Measurements from ENCODE around the gene BDKRB1. TPM values are rescaled to one million over a fixed set of nuclear protein-coding genes. Genes with fewer than 3 reads are reported as not detected.

BDKRB1 gene
- total RNA-seq, 1 experiment from 2014 or later = 0.11 TPM

DNA sequence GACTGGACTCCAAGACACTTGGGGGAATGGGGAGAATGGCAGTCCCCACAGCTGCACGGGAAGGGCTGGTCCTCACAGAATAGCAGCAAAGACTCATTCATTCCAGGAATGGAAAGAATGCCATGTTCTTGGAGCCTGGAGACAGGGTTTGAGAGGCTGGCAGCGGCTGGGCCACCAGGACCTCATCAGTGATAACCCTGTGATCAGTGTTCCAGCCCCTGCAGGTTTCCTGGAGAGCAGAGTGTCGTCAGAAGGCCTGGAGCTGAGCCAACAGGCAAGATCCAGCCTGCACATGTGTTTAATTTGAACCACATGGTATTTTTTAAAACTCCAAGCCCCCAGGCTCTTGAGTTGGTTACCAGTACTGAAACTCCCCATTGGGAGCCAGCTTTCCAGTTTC lies 11.3 kb downstream of the BDKRB1 start:
- CTCF ChIA-PET = interaction anchor here (0.8 kb wide), 1 partner anchor 167 kb away, joined by 3 read pairs; no protein-coding TSS in a partner anchor
- POLR2A ChIA-PET = no interaction called here
- H3K4me1 Mint-ChIP-seq = no peaks in the 10 kb centered on the region
- no peak overlapping the region for H3K4me3 Mint-ChIP-seq
- ATAC-seq (no peak), DNase-seq (ENCODE audit: low spot score) (no peak)
- peaks cover 12% of the 10 kb centered on the region for H3K9me3 Mint-ChIP-seq
- H3K27me3 Mint-ChIP-seq (ENCODE audit: low read depth) = no peaks in the 10 kb centered on the region
- TF ChIP-seq CREM (CRISPR knock-in tag; IDR thresholded peaks at IDR 0.05) = no peak
- TF ChIP-seq JAZF1 (CRISPR knock-in tag; IDR thresholded peaks at IDR 0.05) = no peak
- TF ChIP-seq, protein P1, sequence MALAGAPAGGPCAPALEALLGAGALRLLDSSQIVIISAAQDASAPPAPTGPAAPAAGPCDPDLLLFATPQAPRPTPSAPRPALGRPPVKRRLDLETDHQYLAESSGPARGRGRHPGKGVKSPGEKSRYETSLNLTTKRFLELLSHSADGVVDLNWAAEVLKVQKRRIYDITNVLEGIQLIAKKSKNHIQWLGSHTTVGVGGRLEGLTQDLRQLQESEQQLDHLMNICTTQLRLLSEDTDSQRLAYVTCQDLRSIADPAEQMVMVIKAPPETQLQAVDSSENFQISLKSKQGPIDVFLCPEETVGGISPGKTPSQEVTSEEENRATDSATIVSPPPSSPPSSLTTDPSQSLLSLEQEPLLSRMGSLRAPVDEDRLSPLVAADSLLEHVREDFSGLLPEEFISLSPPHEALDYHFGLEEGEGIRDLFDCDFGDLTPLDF (CRISPR knock-in tag; IDR thresholded peaks at IDR 0.05) = no peak
- TF ChIP-seq, protein P2, sequence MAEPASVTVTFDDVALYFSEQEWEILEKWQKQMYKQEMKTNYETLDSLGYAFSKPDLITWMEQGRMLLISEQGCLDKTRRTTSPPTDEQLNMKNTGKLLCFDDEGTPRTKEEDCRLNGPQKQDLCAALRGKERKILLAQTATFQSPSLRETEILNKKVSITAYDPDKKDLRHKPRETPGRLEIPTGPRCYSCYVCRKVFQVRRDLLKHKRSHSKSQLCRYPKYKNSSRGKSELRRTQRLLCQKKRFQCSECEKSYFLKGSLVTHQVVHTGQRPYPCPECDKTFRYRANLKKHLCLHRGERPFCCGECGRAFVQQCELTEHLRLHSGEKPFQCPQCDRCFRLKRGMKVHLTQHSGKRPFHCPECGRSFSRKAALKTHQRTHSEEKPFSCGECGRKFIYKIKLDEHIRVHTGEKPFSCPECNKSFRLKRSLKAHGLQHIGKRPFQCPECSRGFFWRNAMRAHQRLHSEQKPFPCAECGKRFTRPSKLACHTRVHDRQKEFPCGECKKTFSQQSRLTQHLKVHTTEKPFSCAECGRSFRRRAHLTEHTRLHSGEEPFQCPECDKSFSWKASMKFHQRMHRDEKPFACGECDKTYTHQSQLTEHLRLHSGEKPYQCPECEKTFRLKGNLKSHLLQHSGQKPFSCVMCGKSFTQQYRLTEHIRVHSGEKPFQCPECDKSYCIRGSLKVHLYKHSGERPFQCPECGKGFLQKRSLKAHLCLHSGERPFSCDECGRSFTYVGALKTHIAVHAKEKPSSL (CRISPR knock-in tag; conservative IDR thresholded peaks at IDR 0.05) = no peak
- no peak for TF ChIP-seq MAX (CRISPR knock-in tag; IDR thresholded peaks at IDR 0.05)
- TF ChIP-seq, protein P3, sequence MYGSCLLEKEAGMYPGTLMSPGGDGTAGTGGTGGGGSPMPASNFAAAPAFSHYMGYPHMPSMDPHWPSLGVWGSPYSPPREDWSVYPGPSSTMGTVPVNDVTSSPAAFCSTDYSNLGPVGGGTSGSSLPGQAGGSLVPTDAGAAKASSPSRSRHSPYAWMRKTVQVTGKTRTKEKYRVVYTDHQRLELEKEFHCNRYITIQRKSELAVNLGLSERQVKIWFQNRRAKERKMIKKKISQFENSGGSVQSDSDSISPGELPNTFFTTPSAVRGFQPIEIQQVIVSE (CRISPR knock-in tag; IDR thresholded peaks at IDR 0.05; ENCODE audit: borderline replicate concordance) = no peak
- TF ChIP-seq HMGA2 (CRISPR knock-in tag; IDR thresholded peaks at IDR 0.05) = no peak
- no peak for TF ChIP-seq TP53 (CRISPR knock-in tag; IDR thresholded peaks at IDR 0.05)
- no peak for TF ChIP-seq ZNF317 (CRISPR knock-in tag; IDR thresholded peaks at IDR 0.05; ENCODE audit: borderline replicate concordance, low read depth)
- TF ChIP-seq, protein P4, sequence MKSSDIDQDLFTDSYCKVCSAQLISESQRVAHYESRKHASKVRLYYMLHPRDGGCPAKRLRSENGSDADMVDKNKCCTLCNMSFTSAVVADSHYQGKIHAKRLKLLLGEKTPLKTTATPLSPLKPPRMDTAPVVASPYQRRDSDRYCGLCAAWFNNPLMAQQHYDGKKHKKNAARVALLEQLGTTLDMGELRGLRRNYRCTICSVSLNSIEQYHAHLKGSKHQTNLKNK (CRISPR knock-in tag; IDR thresholded peaks at IDR 0.05) = no peak
- TF ChIP-seq NFE2L1 (CRISPR knock-in tag; IDR thresholded peaks at IDR 0.05) = no peak
- no peak for TF ChIP-seq IRF2 (CRISPR knock-in tag; IDR thresholded peaks at IDR 0.05; ENCODE audit: borderline replicate concordance, low read depth)
- TF ChIP-seq KAT7 (CRISPR knock-in tag; IDR thresholded peaks at IDR 0.05; ENCODE audit: borderline replicate concordance) = no peak
- TF ChIP-seq GTF2I (CRISPR knock-in tag; conservative IDR thresholded peaks at IDR 0.05) = no peak
- peaks cover 6% of the 10 kb centered on the region for H3K36me3 Mint-ChIP-seq
- H3K27ac Mint-ChIP-seq = no peak overlapping the region

DNA sequence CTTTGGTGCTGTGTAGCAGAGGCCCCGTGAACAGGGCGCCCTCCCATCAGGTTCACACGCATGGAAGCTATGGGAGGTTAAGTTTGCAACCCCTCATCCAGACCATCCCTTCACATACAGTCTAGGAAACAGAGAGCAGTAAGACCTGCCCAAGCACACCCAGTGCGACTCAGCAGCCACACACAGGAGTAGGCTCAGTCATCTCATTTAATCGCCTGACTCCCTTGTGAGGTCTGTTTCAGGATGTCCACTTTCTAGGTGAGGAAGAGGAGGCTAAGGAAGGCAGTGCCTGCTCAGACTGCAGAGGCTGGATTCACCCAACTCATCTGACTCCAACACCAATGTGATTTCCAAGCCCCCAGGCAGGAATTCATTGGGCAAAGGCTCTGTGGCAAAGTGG lies 11.9 kb downstream of the BDKRB1 start:
- H3K27me3 Mint-ChIP-seq (ENCODE audit: low read depth) = no peaks in the 10 kb centered on the region
- ATAC-seq (no peak), DNase-seq (ENCODE audit: low spot score) (no peak)
- H3K27ac Mint-ChIP-seq = no peak overlapping the region
- peaks cover 10% of the 10 kb centered on the region for H3K36me3 Mint-ChIP-seq
- no peaks in the 10 kb centered on the region for H3K4me1 Mint-ChIP-seq
- ChIA-PET POLR2A (no interaction called here), CTCF (interaction anchor here (0.8 kb wide), 1 partner anchor 167 kb away, joined by 3 read pairs; no protein-coding TSS in a partner anchor)
- peaks cover 17% of the 10 kb centered on the region for H3K9me3 Mint-ChIP-seq
- H3K4me3 Mint-ChIP-seq = no peak overlapping the region
- TF ChIP-seq USF1 (CRISPR knock-in tag; IDR thresholded peaks at IDR 0.05) = no peak
- no peak for TF ChIP-seq ZNF317 (CRISPR knock-in tag; IDR thresholded peaks at IDR 0.05; ENCODE audit: borderline replicate concordance, low read depth)
- no peak for TF ChIP-seq MXD4 (CRISPR knock-in tag; IDR thresholded peaks at IDR 0.05; ENCODE audit: borderline replicate concordance)
- TF ChIP-seq TP53 (CRISPR knock-in tag; IDR thresholded peaks at IDR 0.05) = no peak
- no peak for TF ChIP-seq SOX15 (CRISPR knock-in tag; IDR thresholded peaks at IDR 0.05)
- TF ChIP-seq ZBTB43 (CRISPR knock-in tag; IDR thresholded peaks at IDR 0.05) = no peak
- TF ChIP-seq SMAD4 (CRISPR knock-in tag; IDR thresholded peaks at IDR 0.05) = no peak
- no peak for TF ChIP-seq FOXP1 (CRISPR knock-in tag; IDR thresholded peaks at IDR 0.05; ENCODE audit: borderline replicate concordance)
- no peak for TF ChIP-seq ARID4B (CRISPR knock-in tag; IDR thresholded peaks at IDR 0.05; ENCODE audit: borderline replicate concordance)
- no peak for TF ChIP-seq E2F4 (CRISPR knock-in tag; IDR thresholded peaks at IDR 0.05; ENCODE audit: borderline replicate concordance, low read depth)
- no peak for TF ChIP-seq CBFB (CRISPR knock-in tag; IDR thresholded peaks at IDR 0.05; ENCODE audit: low read depth)

Data from WTC11 (cell line).